OCI-LY1 (cell line): ENCODE measurements around the gene FLNC.
A peak's percentile ranks its signal among the peaks of the same experiment; 100 is the strongest.

ENCODE experiments used
- H2AFZ ChIP-seq: fragments of 200-600 bp; sonication (generic), shearing (Covaris generic); 2 replicates; pipeline ENCODE4 v1.6.0; 2014; ENCODE audit warnings: antibody characterized with exemption, mild to moderate bottlenecking, low read length
- H3F3A ChIP-seq: fragments of 200-600 bp; sonication (generic), shearing (Covaris generic); 2 replicates; pipeline ENCODE4 v1.6.0; 2014; ENCODE audit warnings: mild to moderate bottlenecking, antibody characterized with exemption, low read length, moderate library complexity; ENCODE audit not compliant: insufficient read depth
- H3K27ac ChIP-seq: fragments of 200-600 bp; sonication (generic); 2 replicates; pipeline ENCODE4 v1.5.1; 2014; ENCODE audit warnings: low read length, mixed run types, mild to moderate bottlenecking, low read depth; ENCODE audit not compliant: poor library complexity, severe bottlenecking
- H3K27me3 ChIP-seq: fragments of 200-600 bp; sonication (generic); 2 replicates; pipeline ENCODE4 v1.6.0; 2014; ENCODE audit warnings: antibody characterized with exemption, mild to moderate bottlenecking, low read length, moderate library complexity; ENCODE audit not compliant: insufficient read depth
- H3K36me3 ChIP-seq: fragments of 200-600 bp; sonication (generic); 2 replicates; pipeline ENCODE4 v1.6.1; 2014; ENCODE audit warnings: mild to moderate bottlenecking, antibody characterized with exemption, low read length, moderate library complexity, mixed read lengths; ENCODE audit not compliant: insufficient read depth
- H3K4me1 ChIP-seq: fragments of 200-600 bp; sonication (generic); 2 replicates; pipeline ENCODE4 v1.5.1; 2014; ENCODE audit warnings: mild to moderate bottlenecking, low read length, moderate library complexity; ENCODE audit not compliant: insufficient read depth, severe bottlenecking
- H3K4me2 ChIP-seq: fragments of 200-600 bp; sonication (generic), shearing (Covaris generic); 2 replicates; pipeline ENCODE4 v1.6.1; 2014; ENCODE audit warnings: low read length
- H3K4me3 ChIP-seq: fragments of 200-600 bp; sonication (generic); 2 replicates; pipeline ENCODE4 v1.5.1; 2014; ENCODE audit warnings: low read length, low read depth, mild to moderate bottlenecking, mixed read lengths; ENCODE audit not compliant: poor library complexity, severe bottlenecking
- H3K79me2 ChIP-seq: fragments of 200-600 bp; shearing (Covaris generic); 2 replicates; pipeline ENCODE4 v1.6.1; 2016; ENCODE audit warnings: mixed run types, low read length, mixed read lengths; ENCODE audit not compliant: insufficient read depth
- H3K9ac ChIP-seq: fragments of 200-600 bp; sonication (generic), shearing (Covaris generic); 2 replicates; pipeline ENCODE4 v1.6.1; 2014; ENCODE audit warnings: mild to moderate bottlenecking, low read length, mixed read lengths
- H3K9me2 ChIP-seq: fragments of 200-600 bp; sonication (generic), shearing (Covaris generic); 2 replicates; pipeline ENCODE4 v1.6.1; 2014; ENCODE audit warnings: low read depth, mild to moderate bottlenecking, low read length, mixed read lengths
- H3K9me3 ChIP-seq: fragments of 200-600 bp; shearing (Covaris generic); 2 replicates; pipeline ENCODE4 v1.6.1; 2014; ENCODE audit warnings: low read length, mixed read lengths
- H4K20me1 ChIP-seq: fragments of 200-600 bp; sonication (generic), shearing (Covaris generic); 2 replicates; pipeline ENCODE4 v1.6.0; 2016; ENCODE audit warnings: mild to moderate bottlenecking, low read length; ENCODE audit not compliant: insufficient read depth
- CTCF ChIP-seq: fragments of 200-600 bp; sonication (generic), shearing (Covaris generic); IDR thresholded peaks from 2 replicates; pipeline ENCODE4 v1.5.1; 2017; ENCODE audit warnings: mild to moderate bottlenecking, antibody characterized with exemption, low read length, moderate library complexity, mixed read lengths
- EZH2 ChIP-seq: fragments of 200-600 bp; sonication (generic), shearing (Covaris generic); IDR thresholded peaks from 2 replicates; pipeline ENCODE4 v1.8.0; 2017; ENCODE audit warnings: borderline replicate concordance, mixed run types, mild to moderate bottlenecking, antibody characterized with exemption, low read length, moderate library complexity, mixed read lengths

FLNC gene

DNA sequence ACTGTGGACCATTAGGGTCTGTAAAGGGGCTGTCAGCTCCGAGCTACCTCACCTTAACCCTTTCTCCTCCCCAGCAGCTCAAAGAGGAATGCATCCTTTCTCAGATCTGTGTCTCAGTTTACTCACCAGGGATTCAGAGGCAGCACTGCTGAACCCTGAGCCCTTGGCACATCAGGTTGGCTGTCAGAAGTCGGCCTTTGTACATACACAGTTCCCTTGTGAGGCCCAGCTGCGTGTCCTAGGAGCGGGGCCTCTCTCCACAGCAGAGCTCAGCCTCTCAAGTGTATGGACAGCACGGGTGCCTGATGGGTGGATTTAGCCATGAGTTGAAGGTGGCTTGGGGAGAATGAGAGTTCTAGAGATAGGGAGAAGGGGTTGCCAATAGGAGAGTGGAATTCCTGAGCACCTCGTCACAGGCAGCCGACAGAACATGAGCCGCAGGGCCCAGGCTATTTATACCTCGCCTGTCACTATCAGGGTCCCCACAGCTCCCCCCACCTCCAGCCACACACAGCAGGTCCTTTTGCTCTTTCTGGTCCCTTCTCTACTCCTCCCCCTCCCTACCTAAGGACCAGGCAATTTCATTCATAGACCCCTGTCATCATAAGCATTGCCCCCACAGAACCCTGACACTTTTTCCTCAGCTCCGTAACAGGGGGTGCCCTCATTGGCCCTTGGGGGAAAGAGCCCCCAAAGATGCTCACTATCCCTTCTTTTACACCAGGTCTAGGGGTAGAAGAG lies 2.1 kb upstream of the FLNC start:
- no peaks in the 10 kb centered on the region for H3K9me2 ChIP-seq
- H3K27ac ChIP-seq = no peak overlapping the region
- no peak overlapping the region for H3K9ac ChIP-seq
- H3F3A ChIP-seq = no peaks in the 10 kb centered on the region
- H3K36me3 ChIP-seq = no peaks in the 10 kb centered on the region
- H4K20me1 ChIP-seq = no peaks in the 10 kb centered on the region
- H3K27me3 ChIP-seq = peaks cover 20% of the 10 kb centered on the region
- H3K79me2 ChIP-seq = no peaks in the 10 kb centered on the region
- H3K4me2 ChIP-seq = no peak overlapping the region
- TF ChIP-seq CTCF (no peak), EZH2 (no peak)
- H2AFZ ChIP-seq = no peak overlapping the region
- H3K4me1 ChIP-seq = no peaks in the 10 kb centered on the region
- H3K4me3 ChIP-seq = no peak overlapping the region
- H3K9me3 ChIP-seq = no peaks in the 10 kb centered on the region

DNA sequence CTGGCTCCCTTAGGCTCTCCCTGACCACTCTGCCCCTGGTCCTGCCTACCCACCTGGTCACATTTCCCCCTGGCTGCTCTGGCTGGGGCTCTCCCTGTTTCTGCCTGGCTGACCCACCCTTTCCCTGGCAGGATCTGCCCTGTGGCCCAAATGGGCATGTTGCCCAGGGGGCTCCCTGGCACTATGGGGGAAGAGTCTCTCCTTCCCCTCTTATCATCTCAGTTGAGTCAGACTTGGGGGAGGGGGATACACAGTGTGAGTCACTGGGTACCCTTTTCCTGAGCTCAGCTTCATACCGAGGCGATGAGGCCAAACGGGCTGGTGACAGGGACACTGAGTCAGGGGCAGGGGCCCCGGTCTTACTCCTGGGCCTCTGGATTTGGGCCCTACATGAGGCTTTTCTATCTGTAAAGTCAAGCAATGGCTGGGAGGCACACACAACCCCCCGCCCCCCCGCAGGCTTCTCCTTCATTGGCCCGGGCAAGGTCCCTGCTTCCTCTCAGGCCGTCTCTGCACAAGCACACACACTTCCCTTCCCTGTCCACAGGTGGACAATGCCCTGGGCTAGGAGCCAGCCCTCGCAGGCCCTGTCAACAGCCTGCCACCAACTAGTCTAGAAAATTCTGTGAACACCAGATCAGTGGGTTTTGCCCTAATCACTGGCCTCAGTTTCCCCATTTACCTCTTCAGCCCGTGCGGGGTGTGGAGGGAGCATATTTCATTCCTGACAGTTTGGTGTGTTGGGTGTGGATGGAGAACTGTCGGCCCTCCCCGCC lies 627 bp upstream of the FLNC start:
- H3K9me2 ChIP-seq = no peaks in the 10 kb centered on the region
- H4K20me1 ChIP-seq = no peaks in the 10 kb centered on the region
- TF ChIP-seq EZH2 (no peak), CTCF (no peak)
- no peaks in the 10 kb centered on the region for H3F3A ChIP-seq
- H3K4me1 ChIP-seq = no peaks in the 10 kb centered on the region
- H3K27ac ChIP-seq = no peak overlapping the region
- no peaks in the 10 kb centered on the region for H3K9me3 ChIP-seq
- H3K79me2 ChIP-seq = no peaks in the 10 kb centered on the region
- peaks cover 21% of the 10 kb centered on the region for H3K27me3 ChIP-seq
- H3K9ac ChIP-seq = no peak overlapping the region
- H3K4me3 ChIP-seq = no peak overlapping the region
- H3K4me2 ChIP-seq = peak overlapping the region; percentile 13; the same call in 1 of the 2 replicates
- no peak overlapping the region for H2AFZ ChIP-seq
- no peaks in the 10 kb centered on the region for H3K36me3 ChIP-seq

DNA sequence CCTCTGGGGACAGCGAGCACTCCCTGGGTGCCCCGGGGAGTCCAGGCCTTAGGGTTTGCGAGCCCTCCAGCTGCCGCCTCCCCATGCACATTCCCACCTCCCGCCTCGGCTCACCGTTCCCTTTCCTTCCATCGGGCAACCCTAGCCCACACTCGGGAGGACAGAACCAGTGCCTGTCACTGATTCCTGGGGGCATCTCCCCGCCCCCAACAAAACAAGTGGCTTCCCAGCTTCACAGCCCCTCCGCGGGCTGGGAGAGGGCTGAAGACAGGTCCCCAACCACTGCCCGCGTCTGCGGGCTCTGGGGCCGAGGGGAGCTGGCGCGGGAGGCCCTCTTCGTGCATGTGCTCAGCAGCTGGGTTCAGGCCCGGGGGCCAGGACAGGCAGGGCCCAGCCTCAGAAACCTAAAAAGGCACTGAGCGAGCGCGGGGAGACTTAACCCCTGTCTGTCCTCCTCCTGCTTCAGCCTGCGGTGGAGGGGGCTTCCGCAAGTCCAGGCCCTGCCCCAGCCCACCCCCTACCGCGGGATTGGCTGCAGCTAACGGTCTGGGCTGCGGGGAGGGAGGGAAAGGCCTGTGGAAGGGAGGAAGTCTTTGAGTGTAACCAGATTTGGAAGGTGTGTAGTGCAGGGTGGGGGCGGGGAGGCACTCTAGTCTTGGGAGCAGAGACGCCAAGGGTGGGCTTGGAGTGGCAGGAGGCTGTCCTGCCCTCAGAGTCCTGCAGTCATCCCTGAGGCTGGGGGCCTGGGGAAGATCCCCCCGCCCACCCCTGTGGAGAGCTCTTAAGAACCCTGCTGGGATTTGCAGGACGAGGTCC lies 1.2 kb downstream of the FLNC start:
- Histone ChIP-seq H3K4me3 (no peak overlapping the region), H3K79me2 (no peaks in the 10 kb centered on the region), H3K9ac (no peak overlapping the region), H4K20me1 (no peaks in the 10 kb centered on the region), H3K27ac (no peak overlapping the region), H3K36me3 (no peaks in the 10 kb centered on the region), H3K9me2 (no peaks in the 10 kb centered on the region), H3F3A (no peaks in the 10 kb centered on the region), H3K27me3 (peaks cover 24% of the 10 kb centered on the region), H2AFZ (no peak overlapping the region), H3K9me3 (no peaks in the 10 kb centered on the region), H3K4me2 (no peak overlapping the region), H3K4me1 (no peaks in the 10 kb centered on the region)
- TF ChIP-seq CTCF (no peak), EZH2 (no peak)
